ENCODE data around the gene EDARADD. TPM values are rescaled to one million over a fixed set of nuclear protein-coding genes. Genes with fewer than 3 reads are reported as not detected.
A peak's percentile ranks its signal among the peaks of the same experiment; 100 is the strongest.

EDARADD gene
- total RNA-seq, 2 donors from 2014 or later: 2.8 TPM; not detected in 1

DNA sequence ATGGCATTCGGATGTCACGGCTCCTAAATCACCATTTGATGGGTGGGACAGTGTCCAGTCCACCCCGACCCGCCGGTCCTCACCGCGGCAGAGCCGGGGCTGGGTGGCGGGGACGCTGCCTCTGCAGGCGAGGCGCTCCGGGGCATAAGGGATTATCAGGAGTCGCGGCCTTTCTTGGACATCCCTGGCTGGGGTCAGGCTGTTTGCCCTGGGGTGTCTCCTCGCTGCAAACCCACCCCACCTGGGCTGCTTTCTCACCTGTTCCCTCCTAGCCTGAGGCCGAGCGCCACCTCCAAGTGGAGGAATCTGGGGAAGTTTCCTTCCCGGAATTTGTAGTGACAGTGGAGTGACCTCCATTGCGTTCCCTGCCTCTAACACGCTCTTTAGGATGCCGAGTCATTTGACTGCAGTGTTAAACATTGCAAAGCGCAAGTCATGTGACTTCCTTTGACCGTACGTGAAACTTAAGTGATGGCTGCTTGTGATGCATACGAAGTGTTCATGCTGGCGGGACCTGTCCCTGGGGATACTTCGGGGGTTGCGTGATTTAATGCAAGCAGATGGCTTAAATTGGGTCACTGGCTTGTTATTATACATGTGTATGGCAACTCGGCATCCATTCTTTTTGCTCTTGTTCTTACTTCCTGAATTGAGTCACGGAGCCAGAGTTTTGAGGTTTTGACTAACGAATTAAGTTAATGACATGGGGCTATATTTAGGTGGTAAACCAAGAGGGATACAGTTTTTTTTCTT is 130.2 kb downstream of the EDARADD start:
- TF ChIP-seq, protein P1, sequence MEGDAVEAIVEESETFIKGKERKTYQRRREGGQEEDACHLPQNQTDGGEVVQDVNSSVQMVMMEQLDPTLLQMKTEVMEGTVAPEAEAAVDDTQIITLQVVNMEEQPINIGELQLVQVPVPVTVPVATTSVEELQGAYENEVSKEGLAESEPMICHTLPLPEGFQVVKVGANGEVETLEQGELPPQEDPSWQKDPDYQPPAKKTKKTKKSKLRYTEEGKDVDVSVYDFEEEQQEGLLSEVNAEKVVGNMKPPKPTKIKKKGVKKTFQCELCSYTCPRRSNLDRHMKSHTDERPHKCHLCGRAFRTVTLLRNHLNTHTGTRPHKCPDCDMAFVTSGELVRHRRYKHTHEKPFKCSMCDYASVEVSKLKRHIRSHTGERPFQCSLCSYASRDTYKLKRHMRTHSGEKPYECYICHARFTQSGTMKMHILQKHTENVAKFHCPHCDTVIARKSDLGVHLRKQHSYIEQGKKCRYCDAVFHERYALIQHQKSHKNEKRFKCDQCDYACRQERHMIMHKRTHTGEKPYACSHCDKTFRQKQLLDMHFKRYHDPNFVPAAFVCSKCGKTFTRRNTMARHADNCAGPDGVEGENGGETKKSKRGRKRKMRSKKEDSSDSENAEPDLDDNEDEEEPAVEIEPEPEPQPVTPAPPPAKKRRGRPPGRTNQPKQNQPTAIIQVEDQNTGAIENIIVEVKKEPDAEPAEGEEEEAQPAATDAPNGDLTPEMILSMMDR (IDR thresholded peaks at IDR 0.05): no peak
- DNase-seq (ENCODE audit: low spot score) (peak; percentile 36), ATAC-seq (ENCODE audit: insufficient number of reproducible peaks, low FRiP score, low read depth) (peak; percentile 81)
- peak overlapping the region; percentile 95 for H3K4me3 ChIP-seq
- peak overlapping the region; percentile 91 to 96 for H3K27ac ChIP-seq
- H3K4me1 ChIP-seq (ENCODE audit: control insufficient read depth in 1 of 2, low read depth in 2 of 2): peaks cover 5 to 14% of the 10 kb centered on the region in 2 donors
- H3K36me3 ChIP-seq: peaks cover 7% of the 10 kb centered on the region
- no peaks in the 10 kb centered on the region for H3K9me3 ChIP-seq
- H3K27me3 ChIP-seq (replicated peaks; ENCODE audit: insufficient read depth): no peaks in the 10 kb centered on the region

DNA sequence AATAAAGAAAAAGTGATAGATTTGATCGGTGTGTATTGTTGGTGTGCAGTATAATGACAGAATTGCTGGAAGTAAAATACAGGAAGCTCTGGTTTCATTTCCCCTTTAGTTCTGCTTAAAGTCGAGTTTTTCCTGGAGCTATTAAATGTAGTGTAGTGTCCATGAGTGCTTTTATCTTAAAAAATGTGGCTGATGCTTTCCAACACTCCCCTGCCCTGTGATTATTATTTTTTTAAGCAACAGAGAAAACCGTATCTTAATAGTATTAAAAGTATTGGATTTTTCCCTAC is 130.8 kb downstream of the EDARADD start:
- no peak for ATAC-seq (ENCODE audit: insufficient number of reproducible peaks, low FRiP score, low read depth)
- H3K4me3 ChIP-seq: peak overlapping the region; percentile 95
- H3K4me1 ChIP-seq (ENCODE audit: control insufficient read depth in 1 of 2, low read depth in 2 of 2): peaks cover 5 to 14% of the 10 kb centered on the region in 2 donors
- H3K36me3 ChIP-seq: peaks cover 7% of the 10 kb centered on the region
- no peak for DNase-seq (ENCODE audit: low spot score)
- TF ChIP-seq, protein P1 (IDR thresholded peaks at IDR 0.05): no peak
- H3K27me3 ChIP-seq (replicated peaks; ENCODE audit: insufficient read depth): no peaks in the 10 kb centered on the region
- no peaks in the 10 kb centered on the region for H3K9me3 ChIP-seq
- peak overlapping the region; percentile 91 to 96 for H3K27ac ChIP-seq

DNA sequence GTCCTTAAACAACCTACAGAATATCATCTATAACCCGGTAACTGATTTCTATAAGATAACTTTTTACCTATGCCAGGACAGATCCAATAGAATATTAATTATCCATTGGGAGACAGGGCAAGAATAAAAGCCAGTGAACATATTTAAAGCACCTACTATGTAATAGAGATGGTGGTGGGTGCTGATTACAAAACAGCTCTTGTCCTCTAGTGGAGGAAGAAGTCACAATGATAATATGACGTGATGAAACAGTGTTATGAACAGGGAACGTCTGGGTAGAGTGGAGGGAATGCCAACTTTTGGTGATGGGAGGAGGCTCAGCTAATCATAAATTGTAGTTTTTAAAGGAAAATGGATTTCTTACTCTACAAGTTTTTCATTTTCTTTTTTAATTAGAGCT is 132.0 kb downstream of the EDARADD start:
- H3K4me1 ChIP-seq (ENCODE audit: control insufficient read depth in 1 of 2, low read depth in 2 of 2): peaks cover 5 to 14% of the 10 kb centered on the region in 2 donors
- ATAC-seq (ENCODE audit: insufficient number of reproducible peaks, low FRiP score, low read depth) (no peak), DNase-seq (ENCODE audit: low spot score) (no peak)
- H3K9me3 ChIP-seq: no peaks in the 10 kb centered on the region
- no peak overlapping the region for H3K27ac ChIP-seq
- TF ChIP-seq, protein P1 (IDR thresholded peaks at IDR 0.05): no peak
- no peaks in the 10 kb centered on the region for H3K27me3 ChIP-seq (replicated peaks; ENCODE audit: insufficient read depth)
- H3K36me3 ChIP-seq: peaks cover 7% of the 10 kb centered on the region
- no peak overlapping the region for H3K4me3 ChIP-seq

DNA sequence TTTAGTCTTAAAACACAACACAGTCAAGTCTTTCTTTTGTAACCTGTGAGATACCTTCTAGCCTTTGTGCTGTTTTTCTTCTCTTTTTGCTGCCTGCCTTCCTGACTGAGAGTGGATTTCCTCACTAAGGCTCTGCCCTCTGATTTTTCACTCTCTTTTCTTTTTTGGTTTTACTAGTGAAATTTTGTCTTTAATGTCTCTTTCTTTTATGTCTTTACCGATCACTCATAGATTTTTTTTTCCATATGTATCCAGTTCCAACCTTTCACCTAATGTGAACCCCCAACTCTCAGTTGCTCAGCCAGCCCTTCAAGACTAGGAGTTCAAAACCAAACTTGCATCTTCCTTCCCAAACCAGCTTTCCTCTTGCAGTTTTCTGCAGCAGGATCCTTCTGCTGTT is 136.2 kb downstream of the EDARADD start:
- Histone ChIP-seq H3K4me3 (no peak overlapping the region), H3K27me3 (replicated peaks; ENCODE audit: insufficient read depth) (no peaks in the 10 kb centered on the region), H3K36me3 (peaks cover 7% of the 10 kb centered on the region), H3K9me3 (no peaks in the 10 kb centered on the region), H3K4me1 (ENCODE audit: control insufficient read depth in 1 of 2, low read depth in 2 of 2) (peaks cover 0 to 9% of the 10 kb centered on the region in 2 donors), H3K27ac (no peak overlapping the region)
- DNase-seq (ENCODE audit: low spot score): no peak
- TF ChIP-seq, protein P1 (IDR thresholded peaks at IDR 0.05): no peak
- ATAC-seq (ENCODE audit: insufficient number of reproducible peaks, low FRiP score, low read depth): no peak

DNA sequence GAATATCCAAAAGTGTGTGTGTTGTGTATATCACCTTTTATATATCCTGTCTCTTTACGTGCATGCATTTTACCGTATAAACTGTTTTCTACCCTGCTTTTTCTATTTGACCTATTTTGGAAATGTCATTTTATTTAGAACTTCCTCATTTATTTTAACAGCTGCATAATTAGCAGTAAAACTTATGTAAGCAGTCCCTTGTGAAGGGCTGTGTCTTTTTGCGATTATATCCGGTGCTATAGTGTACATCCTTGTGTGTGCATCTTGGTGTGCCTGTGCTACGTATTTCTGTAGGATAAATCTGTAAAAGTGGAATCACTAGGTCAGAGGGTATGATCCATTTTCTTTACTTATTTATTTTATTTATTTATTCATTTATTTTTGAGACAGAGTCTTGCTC is 136.9 kb downstream of the EDARADD start:
- peaks cover 0 to 7% of the 10 kb centered on the region in 2 donors for H3K4me1 ChIP-seq (ENCODE audit: control insufficient read depth in 1 of 2, low read depth in 2 of 2)
- H3K36me3 ChIP-seq: peaks cover 6% of the 10 kb centered on the region
- H3K27ac ChIP-seq: no peak overlapping the region
- no peak for ATAC-seq (ENCODE audit: insufficient number of reproducible peaks, low FRiP score, low read depth)
- no peak overlapping the region for H3K4me3 ChIP-seq
- TF ChIP-seq, protein P1 (IDR thresholded peaks at IDR 0.05): no peak
- no peak for DNase-seq (ENCODE audit: low spot score)
- H3K9me3 ChIP-seq: no peaks in the 10 kb centered on the region
- H3K27me3 ChIP-seq (replicated peaks; ENCODE audit: insufficient read depth): no peaks in the 10 kb centered on the region
